GM12878 (cell line): ENCODE results near the gene PODN. TPM values are rescaled to one million over a fixed set of nuclear protein-coding genes. Genes with fewer than 3 reads are reported as not detected.

ENCODE experiments used
- ATAC-seq: fragments of 200-7000 bp; cut with Tn5 transposase; 3 replicates; pipeline ENCODE4 v1.9.1; 2020; ENCODE audit warnings: mild to moderate bottlenecking, moderate library complexity
- BruUV-seq: library from RNA; stranded (reverse); fragments of 400-500 nt; replicated peaks from 2 replicates; lab custom pipeline; 2021; lab: Mats Ljungman, UMichigan
- CTCF ChIA-PET: fragments of 300-600 bp; sonication (Branson Sonifier 250); formaldehyde crosslinking; extraction: SDS; loops from one replicate; lab custom pipeline; 2021; ENCODE audit warnings: inconsistent platforms; lab: Yijun Ruan, JAX
- POLR2A ChIA-PET: fragments of 350-600 bp; formaldehyde crosslinking; extraction: SDS; loops from one replicate; lab custom pipeline; 2021; ENCODE audit warnings: inconsistent platforms; lab: Charles Lee
- RAD21 ChIA-PET: fragments of 300-600 bp; sonication (Branson Sonifier 250); formaldehyde crosslinking; loops from one replicate; lab custom pipeline; 2023; ENCODE audit warnings: antibody characterized with exemption; ENCODE audit not compliant: unreplicated experiment; lab: Charles Lee
- SMC1A ChIA-PET: fragments of 300-600 bp; sonication (Branson Sonifier 250); formaldehyde crosslinking; loops from one replicate; lab custom pipeline; 2023; ENCODE audit not compliant: unreplicated experiment, uncharacterized antibody; lab: Charles Lee
- DNase-seq: peaks from one replicate; pipeline ENCODE4 v3.0.0-alpha.2; 2011; ENCODE audit warnings: low read depth, low spot score
- FAIRE-seq: peaks from 3 replicates; lab custom pipeline; 2011; peaks lifted over from hg19 to GRCh38; lab: Jason Lieb, UNC
- H2AFZ ChIP-seq: 2 replicates; pipeline ENCODE4 v1.6.0; 2011; ENCODE audit warnings: low read depth, low read length, control low read depth; ENCODE audit not compliant: control insufficient read depth
- H3K27ac ChIP-seq: 2 replicates; pipeline ENCODE4 v1.5.1; 2011; ENCODE audit warnings: control low read depth; ENCODE audit not compliant: control insufficient read depth, insufficient read depth
- H3K27me3 ChIP-seq, 2 experiments: replicated peaks in 1 of 2; 2 replicates each; pipeline versions ENCODE4 v1.6.0 to v1.6.1; 2011; ENCODE audit warnings: low read length in 1 of 2; ENCODE audit not compliant: control insufficient read depth in 2 of 2, insufficient read depth in 2 of 2
- H3K36me3 ChIP-seq, 2 experiments: 2 replicates each; pipeline ENCODE4 v1.5.1; 2011; ENCODE audit warnings: low read length in 1 of 2; ENCODE audit not compliant: control insufficient read depth in 2 of 2, insufficient read depth in 2 of 2
- H3K4me1 ChIP-seq: 2 replicates; pipeline ENCODE4 v1.6.1; 2011; ENCODE audit warnings: mild to moderate bottlenecking, low read length, moderate library complexity, mixed read lengths; ENCODE audit not compliant: control insufficient read depth, insufficient read depth
- H3K4me2 ChIP-seq: 2 replicates; pipeline ENCODE4 v1.6.0; 2011; ENCODE audit warnings: control low read depth; ENCODE audit not compliant: control insufficient read depth, insufficient read depth
- H3K4me3 ChIP-seq: fragments of 200-600 bp; sonication (generic); 2 replicates; pipeline ENCODE4 v1.5.1; 2016
- H3K79me2 ChIP-seq: 2 replicates; pipeline ENCODE4 v1.6.0; 2011; ENCODE audit warnings: low read length; ENCODE audit not compliant: control insufficient read depth, insufficient read depth
- H3K9ac ChIP-seq: 2 replicates; pipeline ENCODE4 v1.8.0; 2011; ENCODE audit warnings: low read length, control low read depth, mixed read lengths; ENCODE audit not compliant: control insufficient read depth, insufficient read depth
- H3K9me3 ChIP-seq: replicated peaks from 3 replicates; pipeline ENCODE4 v1.5.1; 2011; ENCODE audit warnings: mild to moderate bottlenecking, low read length; ENCODE audit not compliant: control insufficient read depth, insufficient read depth
- H4K20me1 ChIP-seq: 2 replicates; pipeline ENCODE4 v1.6.0; 2011; ENCODE audit not compliant: control insufficient read depth, insufficient read depth
- ATF2 ChIP-seq: IDR thresholded peaks from 2 replicates; pipeline ENCODE4 v1.6.1; 2012; ENCODE audit warnings: low read length, inconsistent platforms
- HSF1 ChIP-seq: fragments of 150-350 bp; IDR thresholded peaks from 2 replicates; pipeline ENCODE4 v1.6.1; 2014; ENCODE audit warnings: mild to moderate bottlenecking, low read depth, low read length
- JUND ChIP-seq: IDR thresholded peaks from 2 replicates; pipeline ENCODE4 v1.6.1; 2012; ENCODE audit warnings: low read depth, mild to moderate bottlenecking, low read length, improper control_type of control experiment, moderate library complexity
- MTA2 ChIP-seq: fragments of 450-650 bp; IDR thresholded peaks from 2 replicates; pipeline ENCODE4 v1.6.1; 2016; ENCODE audit warnings: low read depth, mild to moderate bottlenecking, moderate library complexity
- SMAD1 ChIP-seq: fragments of 450-650 bp; IDR thresholded peaks from 2 replicates; pipeline ENCODE4 v1.6.1; 2018; ENCODE audit warnings: mild to moderate bottlenecking, low read depth; ENCODE audit not compliant: partially characterized antibody
- TCF3 ChIP-seq: IDR thresholded peaks from 2 replicates; pipeline ENCODE4 v1.6.1; 2012; ENCODE audit warnings: low read depth, mild to moderate bottlenecking, low read length, borderline replicate concordance; ENCODE audit not compliant: insufficient read depth
- ZZZ3 ChIP-seq: IDR thresholded peaks from 2 replicates; pipeline ENCODE4 v1.6.1; 2011; ENCODE audit warnings: low read depth; ENCODE audit not compliant: control insufficient read depth, insufficient read length
- WGBS: methylation state at CpG from one replicate; pipeline ENCODE4 v1.1.6; 2016; ENCODE audit warnings: low lambda C conversion rate; ENCODE audit not compliant: insufficient replicate concordance, insufficient coverage; ENCODE audit errors: missing lambda C conversion rate; 5-methylcytosine and 5-hydroxymethylcytosine counted together
- in situ Hi-C: fragments of 300-500 bp; cut with MboI; formaldehyde crosslinking; loops from 9 replicates; pipeline ENCODE4 v1.14.3; 2018; ENCODE audit warnings: mixed read lengths
- intact Hi-C: fragments of 100-400 bp; cut with micrococcal nuclease; formaldehyde crosslinking; loops from one replicate; pipeline ENCODE4 v1.14.2; 2022; ENCODE audit not compliant: unreplicated experiment
- polyA plus RNA-seq, 11 experiments: library from polyadenylated mRNA; depleted of rRNA in 4 of 11; unstranded in 6 of 11; stranded (reverse) in 5 of 11; fragments of >200 nt; fragmentation: Nextera tagmentation in 4 of 11; fragmentation: Illumina TruSeq in 1 of 11; extraction: Ambion mirVana in 4 of 11; extraction: Trizol in 1 of 11; gene quantifications; 1 replicate in 1 of 11; 2 replicates in 10 of 11; pipeline versions ENCODE4 v1.2.1 to v1.2.3, GENCODE V29; 2011 to 2016; ENCODE audit warnings: inconsistent platforms in 2 of 11, missing spikeins in 2 of 11, low read depth in 1 of 11
- total RNA-seq, 4 experiments: library from RNA; depleted of rRNA in 3 of 4; stranded (reverse); fragments of >200 nt in 3 of 4; fragmentation: Illumina TruSeq in 1 of 4; extraction: Trizol in 1 of 4; gene quantifications; 2 replicates each; pipeline versions ENCODE4 v1.2.1 to v1.2.3, GENCODE V29; 2013 to 2021

The PODN gene
- total and polyA plus RNA-seq, 10 of the 15 experiments (the other 5 are each of a cell fraction or from before 2014, with no cell fraction given) = 0.10 TPM; not detected in 9

- TF ChIP-seq HSF1 (no peak), JUND (no peak), ATF2 (no peak)
Measured at GRCh38 chr1:53085405-53085804, 23.4 kb downstream of the PODN start (continued).

- no peaks in the 10 kb centered on the region for H4K20me1 ChIP-seq
- no peak for TF ChIP-seq SMAD1
- no peak for TF ChIP-seq ZZZ3
- no peak for TF ChIP-seq MTA2
- no peak for TF ChIP-seq TCF3
- H3K4me2 ChIP-seq = no peak overlapping the region
- 11% methylated on average over 4 of the region's 4 CpGs for WGBS
- no peak for FAIRE-seq
- no peak for DNase-seq
- no peaks in the 10 kb centered on the region for H3K36me3 ChIP-seq
- H3K4me3 ChIP-seq = no peak overlapping the region
- no peaks in the 10 kb centered on the region for H3K9me3 ChIP-seq
- intact Hi-C loops = no loop called here
- no peaks in the 10 kb centered on the region for H3K79me2 ChIP-seq
- H3K9ac ChIP-seq = no peak overlapping the region
- no peak for ATAC-seq
- ChIA-PET SMC1A (no interaction called here), RAD21 (no interaction called here), CTCF (no interaction called here), POLR2A (no interaction called here)
- BruUV-seq = no TSS peak
- H2AFZ ChIP-seq = no peak overlapping the region
- H3K4me1 ChIP-seq = no peaks in the 10 kb centered on the region
- in situ Hi-C loops = no loop called here
- H3K27me3 ChIP-seq = 0 out of 4 replicates have a peak, but pooled peaks cover 0 to 2% of the 10 kb centered on the region in 2 experiments
- no peak overlapping the region for H3K27ac ChIP-seq
Measured at GRCh38 chr1:53086491-53087070, 24.6 kb downstream of the PODN start.
